A549 (cell line): ENCODE measurements around the gene ANKRD62. TPM values are rescaled to one million over a fixed set of nuclear protein-coding genes. Genes with fewer than 3 reads are reported as not detected.

ENCODE experiments used
- ATAC-seq, 2 experiments: fragments of 200-7000 bp in 1 of 2; fragments of >200 bp in 1 of 2; cut with Nextera tagmentation in 1 of 2; cut with Tn5 transposase in 1 of 2; 3 replicates each; pipeline versions ENCODE4 v1.8.0 to v1.9.1; 2018 to 2020; ENCODE audit warnings: mild to moderate bottlenecking in 1 of 2, moderate library complexity in 1 of 2
- CTCF ChIA-PET: fragments of 300-600 bp; sonication (Branson Sonifier 250); formaldehyde crosslinking; extraction: SDS; loops from one replicate; lab custom pipeline; 2021; ENCODE audit warnings: antibody characterized with exemption, inconsistent platforms; lab: Yijun Ruan, JAX
- POLR2A ChIA-PET: fragments of 350-600 bp; formaldehyde crosslinking; extraction: SDS; loops from one replicate; lab custom pipeline; 2021; ENCODE audit warnings: antibody characterized with exemption, inconsistent platforms; lab: Yijun Ruan, JAX
- DNase-seq, 2 experiments: peaks; one replicate each; pipeline versions ENCODE4 v3.0.0 to v3.0.0-alpha.2; 2011 to 2016; ENCODE audit warnings: low read depth in 1 of 2, low spot score in 1 of 2
- FAIRE-seq: peaks from 2 replicates; lab custom pipeline; 2011; peaks lifted over from hg19 to GRCh38; lab: Jason Lieb, UNC
- H3K27ac ChIP-seq, 2 experiments: fragments of >200 bp; sonication (Bioruptor Twin); formaldehyde crosslinking; 3 replicates each; pipeline ENCODE4 v1.5.1; 2016 to 2017
- H3K4me1 ChIP-seq: fragments of >200 bp; sonication (Bioruptor Twin); formaldehyde crosslinking; 3 replicates; pipeline ENCODE4 v1.6.1; 2016
- H3K4me2 ChIP-seq: fragments of >200 bp; sonication (Bioruptor Twin); formaldehyde crosslinking; 3 replicates; pipeline ENCODE4 v1.6.1; 2016
- H3K4me3 ChIP-seq: fragments of >200 bp; sonication (Bioruptor Twin); formaldehyde crosslinking; 3 replicates; pipeline ENCODE4 v1.5.1; 2016
- H3K9me3 ChIP-seq: fragments of >200 bp; sonication (Bioruptor Twin); formaldehyde crosslinking; 3 replicates; pipeline ENCODE4 v1.6.1; 2016
- BCL3 ChIP-seq: fragments of >200 bp; sonication (Bioruptor Twin); formaldehyde crosslinking; IDR thresholded peaks from 3 replicates; pipeline ENCODE4 v1.6.1; 2016
- CBX2 ChIP-seq: fragments of 200-600 bp; sonication (generic); IDR thresholded peaks from 2 replicates; pipeline ENCODE4 v1.6.1; 2016; ENCODE audit warnings: low read depth, mild to moderate bottlenecking, borderline replicate concordance
- ELK1 ChIP-seq: fragments of 150-350 bp; IDR thresholded peaks from 2 replicates; pipeline ENCODE4 v1.6.1; 2014; ENCODE audit warnings: low read depth, mild to moderate bottlenecking, low read length
- ESRRA ChIP-seq: fragments of 150-350 bp; IDR thresholded peaks from 2 replicates; pipeline ENCODE4 v1.6.1; 2014; ENCODE audit warnings: mild to moderate bottlenecking, low read length, borderline replicate concordance
- FOSB ChIP-seq: fragments of 250-450 bp; sonication (Bioruptor Pico); IDR thresholded peaks from 2 replicates; pipeline ENCODE4 v1.5.0; 2020; ENCODE audit warnings: mild to moderate bottlenecking, moderate library complexity
- FOSL2 ChIP-seq, 2 experiments: fragments of 450-650 bp in 1 of 2; fragments of >200 bp in 1 of 2; sonication (Bioruptor Twin) in 1 of 2; formaldehyde crosslinking; IDR thresholded peaks; 2 replicates each; pipeline versions ENCODE4 v1.5.0 to v1.6.1; 2016 to 2020; ENCODE audit warnings: mild to moderate bottlenecking in 1 of 2, moderate library complexity in 1 of 2
- HOXB13 ChIP-seq: fragments of 250-450 bp; sonication (Bioruptor Pico); IDR thresholded peaks from 2 replicates; pipeline ENCODE4 v1.5.0; 2020; ENCODE audit warnings: low read depth, mild to moderate bottlenecking, moderate library complexity
- JUN ChIP-seq, 2 experiments: fragments of >200 bp; sonication (Bioruptor Twin); formaldehyde crosslinking; IDR thresholded peaks; 2 replicates in 1 of 2; 3 replicates in 1 of 2; pipeline ENCODE4 v1.6.1; 2016 to 2017
- KDM1A ChIP-seq: fragments of 200-600 bp; sonication (generic); IDR thresholded peaks from 2 replicates; pipeline ENCODE4 v1.6.1; 2016; ENCODE audit warnings: low read depth, mild to moderate bottlenecking
- MAFK ChIP-seq: fragments of 450-650 bp; IDR thresholded peaks from 2 replicates; pipeline ENCODE4 v1.6.1; 2014; ENCODE audit not compliant: partially characterized antibody
- NFE2L2 ChIP-seq: fragments of 150-350 bp; conservative IDR thresholded peaks from 2 replicates; pipeline ENCODE4 v1.6.1; 2014; ENCODE audit warnings: low read length
- NR3C1 ChIP-seq: fragments of >200 bp; sonication (Bioruptor Twin); formaldehyde crosslinking; IDR thresholded peaks from 3 replicates; pipeline ENCODE4 v1.6.1; 2017
- PBX3 ChIP-seq: IDR thresholded peaks from 2 replicates; pipeline ENCODE4 v1.6.1; 2012
- RCOR1 ChIP-seq: fragments of 150-350 bp; IDR thresholded peaks from 2 replicates; pipeline ENCODE4 v1.6.1; 2014; ENCODE audit warnings: antibody characterized with exemption, low read length, low read depth
- RFX5 ChIP-seq: fragments of 450-650 bp; IDR thresholded peaks from 2 replicates; pipeline ENCODE4 v1.7.1; 2014; ENCODE audit warnings: antibody characterized with exemption, mild to moderate bottlenecking, moderate library complexity
- ZC3H11A ChIP-seq: fragments of 450-650 bp; IDR thresholded peaks from 2 replicates; pipeline ENCODE4 v1.6.1; 2014; ENCODE audit warnings: antibody characterized with exemption, mild to moderate bottlenecking
- ZFP36 ChIP-seq: fragments of 450-650 bp; IDR thresholded peaks from 2 replicates; pipeline ENCODE4 v1.6.1; 2014; ENCODE audit warnings: borderline replicate concordance; ENCODE audit not compliant: partially characterized antibody
- ZSCAN20 ChIP-seq: fragments of 250-450 bp; sonication (Bioruptor Pico); IDR thresholded peaks from 2 replicates; pipeline ENCODE4 v1.8.0; 2022; ENCODE audit warnings: mild to moderate bottlenecking, moderate library complexity
- WGBS: methylation state at CpG from one replicate; pipeline ENCODE4 v1.1.6; 2017; ENCODE audit errors: missing lambda C conversion rate; 5-methylcytosine and 5-hydroxymethylcytosine counted together
- polyA plus RNA-seq, 4 experiments: library from polyadenylated mRNA; depleted of rRNA in 3 of 4; stranded (reverse); fragments of >200 nt; fragmentation: RNase III in 1 of 4; extraction: RNeasy Plus Mini Kit Qiagen cat#74134 plus additional on column Dnase treatment in 1 of 4; gene quantifications; 2 replicates in 3 of 4; 3 replicates in 1 of 4; pipeline ENCODE4 v1.2.3, GENCODE V29; 2011 to 2017
- TF ChIP-seq, protein P1 (sequence below): IDR thresholded peaks from 2 replicates; pipeline ENCODE4 v1.6.1; 2012
- TF ChIP-seq, protein P2 (sequence below): fragments of 200-600 bp; sonication (generic); IDR thresholded peaks from 2 replicates; pipeline ENCODE4 v1.6.1; 2016; ENCODE audit warnings: antibody characterized with exemption, mild to moderate bottlenecking, moderate library complexity

ANKRD62 gene
- polyA plus RNA-seq, 2 of the 4 experiments (the other 2 are of a cell fraction), result not detected

GRCh38 chr18:12052866-12053265, 40.8 kb upstream of the ANKRD62 start:
- ATAC-seq (no peak), DNase-seq (no peak), FAIRE-seq (no peak)
- Histone ChIP-seq H3K4me2 (no peak overlapping the region), H3K9me3 (no peaks in the 10 kb centered on the region), H3K4me3 (no peak overlapping the region), H3K27ac (no peak overlapping the region), H3K4me1 (no peaks in the 10 kb centered on the region)
- CTCF ChIA-PET, result no interaction called here
- TF ChIP-seq, protein P1, sequence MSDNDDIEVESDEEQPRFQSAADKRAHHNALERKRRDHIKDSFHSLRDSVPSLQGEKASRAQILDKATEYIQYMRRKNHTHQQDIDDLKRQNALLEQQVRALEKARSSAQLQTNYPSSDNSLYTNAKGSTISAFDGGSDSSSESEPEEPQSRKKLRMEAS, result no peak
- TF ChIP-seq FOSB (CRISPR knock-in tag), result no peak
- TF ChIP-seq, protein P2, sequence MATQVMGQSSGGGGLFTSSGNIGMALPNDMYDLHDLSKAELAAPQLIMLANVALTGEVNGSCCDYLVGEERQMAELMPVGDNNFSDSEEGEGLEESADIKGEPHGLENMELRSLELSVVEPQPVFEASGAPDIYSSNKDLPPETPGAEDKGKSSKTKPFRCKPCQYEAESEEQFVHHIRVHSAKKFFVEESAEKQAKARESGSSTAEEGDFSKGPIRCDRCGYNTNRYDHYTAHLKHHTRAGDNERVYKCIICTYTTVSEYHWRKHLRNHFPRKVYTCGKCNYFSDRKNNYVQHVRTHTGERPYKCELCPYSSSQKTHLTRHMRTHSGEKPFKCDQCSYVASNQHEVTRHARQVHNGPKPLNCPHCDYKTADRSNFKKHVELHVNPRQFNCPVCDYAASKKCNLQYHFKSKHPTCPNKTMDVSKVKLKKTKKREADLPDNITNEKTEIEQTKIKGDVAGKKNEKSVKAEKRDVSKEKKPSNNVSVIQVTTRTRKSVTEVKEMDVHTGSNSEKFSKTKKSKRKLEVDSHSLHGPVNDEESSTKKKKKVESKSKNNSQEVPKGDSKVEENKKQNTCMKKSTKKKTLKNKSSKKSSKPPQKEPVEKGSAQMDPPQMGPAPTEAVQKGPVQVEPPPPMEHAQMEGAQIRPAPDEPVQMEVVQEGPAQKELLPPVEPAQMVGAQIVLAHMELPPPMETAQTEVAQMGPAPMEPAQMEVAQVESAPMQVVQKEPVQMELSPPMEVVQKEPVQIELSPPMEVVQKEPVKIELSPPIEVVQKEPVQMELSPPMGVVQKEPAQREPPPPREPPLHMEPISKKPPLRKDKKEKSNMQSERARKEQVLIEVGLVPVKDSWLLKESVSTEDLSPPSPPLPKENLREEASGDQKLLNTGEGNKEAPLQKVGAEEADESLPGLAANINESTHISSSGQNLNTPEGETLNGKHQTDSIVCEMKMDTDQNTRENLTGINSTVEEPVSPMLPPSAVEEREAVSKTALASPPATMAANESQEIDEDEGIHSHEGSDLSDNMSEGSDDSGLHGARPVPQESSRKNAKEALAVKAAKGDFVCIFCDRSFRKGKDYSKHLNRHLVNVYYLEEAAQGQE, result no peak
- no peak for TF ChIP-seq JUN (IDR thresholded peaks at IDR 0.05)
- no peak for TF ChIP-seq BCL3
- no peak for TF ChIP-seq CBX2
- no peak for TF ChIP-seq HOXB13 (CRISPR knock-in tag)
- no peak for TF ChIP-seq PBX3
- no peak for TF ChIP-seq ELK1
- TF ChIP-seq NR3C1, result no peak
- no peak for TF ChIP-seq MAFK
- TF ChIP-seq RCOR1, result no peak
- no peak for TF ChIP-seq ZFP36
- TF ChIP-seq ZSCAN20 (CRISPR knock-in tag), result no peak
- no peak for TF ChIP-seq FOSL2 (IDR thresholded peaks at IDR 0.05)
- TF ChIP-seq FOSL2 (CRISPR knock-in tag; IDR thresholded peaks at IDR 0.05), result no peak
- no peak for TF ChIP-seq ZC3H11A
- POLR2A ChIA-PET, result no interaction called here
- WGBS, result 43% methylated on average over 3 of the region's 3 CpGs

DNA sequence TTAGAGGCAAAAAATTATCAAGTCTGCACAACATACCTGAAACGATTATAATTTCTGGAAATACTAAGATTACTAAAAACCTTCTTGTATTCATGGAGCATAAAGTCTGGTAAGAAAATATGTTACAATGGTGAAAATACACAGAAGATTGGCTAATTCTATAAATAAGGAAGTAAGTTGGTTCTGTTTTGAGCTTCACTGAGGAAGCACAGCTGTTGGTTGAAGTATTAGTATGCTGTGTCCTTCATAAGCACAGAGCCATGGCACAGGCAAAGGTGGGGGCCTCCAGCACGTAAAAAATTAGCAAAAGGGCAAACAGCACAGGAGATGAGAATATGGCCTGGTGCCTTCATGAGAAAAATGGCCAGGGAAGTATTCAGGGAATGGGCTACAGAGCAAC, 40.4 kb upstream of the ANKRD62 start:
- 37% methylated on average over 2 of the region's 2 CpGs for WGBS
- Histone ChIP-seq H3K4me1 (no peaks in the 10 kb centered on the region), H3K4me2 (no peak overlapping the region), H3K4me3 (no peak overlapping the region), H3K27ac (no peak overlapping the region)
- DNase-seq, result no peak
- TF ChIP-seq ESRRA (no peak), BCL3 (no peak), NFE2L2 (no peak), RFX5 (no peak), PBX3 (no peak), KDM1A (no peak), ZFP36 (no peak)
- TF ChIP-seq, all 56 proteins: peak for 0
- no peak for ATAC-seq
- FAIRE-seq, result no peak
- no peaks in the 10 kb centered on the region for H3K9me3 ChIP-seq
- CTCF ChIA-PET, result no interaction called here
- POLR2A ChIA-PET, result no interaction called here
